ENCODE measurements around the gene NDUFAF3. TPM values are rescaled to one million over a fixed set of nuclear protein-coding genes. Genes with fewer than 3 reads are reported as not detected.

Gene NDUFAF3
- total RNA-seq, 2 experiments from 2014 or later: 124 to 309 TPM

DNA sequence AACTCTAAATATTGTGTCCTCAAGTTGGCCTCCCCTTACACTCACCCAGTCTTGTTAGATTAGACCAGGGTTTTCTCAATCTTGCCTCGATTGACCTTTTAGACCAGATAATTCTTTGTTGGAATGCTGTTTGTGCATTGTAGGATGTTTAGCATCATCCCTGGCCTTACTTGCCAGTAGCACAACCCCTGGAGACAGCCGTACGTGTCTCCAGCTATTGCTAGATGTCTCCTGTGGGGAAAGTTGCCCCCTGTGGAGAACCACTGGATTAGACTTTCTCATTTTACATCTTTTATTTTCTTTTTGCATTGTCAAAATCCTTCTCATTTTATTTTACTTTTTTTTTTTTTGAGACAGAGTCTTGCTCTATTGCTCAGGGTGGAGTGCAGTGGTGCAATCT is 12.5 kb upstream of the NDUFAF3 start:
- intact Hi-C loops (cut with micrococcal nuclease; ENCODE audit: unreplicated experiment): loop anchor here (5.0 kb wide), 1 partner anchor 83 kb away; the partner anchor contains the start of gene QRICH1
- DNase-seq (ENCODE audit: low spot score): no peak
- H2AFZ ChIP-seq (ENCODE audit: low read length): no peak overlapping the region
- ChIA-PET POLR2A (interaction anchor here (0.6 to 3.2 kb wide), 5 partner anchors 12 to 695 kb away, joined by 3 to 42 read pairs (median 3); partner anchors contain the start of gene NDUFAF3), CTCF (ENCODE audit: unreplicated experiment) (no interaction called here)
- H3K36me3 ChIP-seq (ENCODE audit: insufficient read depth, low read length): peaks cover 36% of the 10 kb centered on the region
- no peaks in the 10 kb centered on the region for H3K9me2 ChIP-seq (ENCODE audit: insufficient read depth, low read length)
- peaks cover 21% of the 10 kb centered on the region; the same call in 1 of the 2 replicates for H3K79me2 ChIP-seq (ENCODE audit: insufficient read depth, low read depth, low read length)
- H3K4me2 ChIP-seq (ENCODE audit: low read length): no peak overlapping the region
- no peak for TF ChIP-seq EZH2phosphoT487 (IDR thresholded peaks at IDR 0.05; ENCODE audit: borderline replicate concordance, low read depth, low read length)
- TF ChIP-seq CTCF (conservative IDR thresholded peaks at IDR 0.05; ENCODE audit: low read length): no peak
- H4K20me1 ChIP-seq (ENCODE audit: insufficient read depth, low read length): peaks cover 9% of the 10 kb centered on the region; the same call in 1 of the 2 replicates
- BruUV-seq (replicated peaks): no TSS peak
- no peaks in the 10 kb centered on the region for H3K9me3 ChIP-seq (ENCODE audit: low read length)
- H3K27ac ChIP-seq (ENCODE audit: low read depth, low read length, poor library complexity, severe bottlenecking): no peak overlapping the region
- H3K4me1 ChIP-seq (ENCODE audit: insufficient read depth, low read length, poor library complexity, severe bottlenecking): peaks cover 18% of the 10 kb centered on the region
- H3K4me3 ChIP-seq (ENCODE audit: low read depth, low read length, poor library complexity, severe bottlenecking): no peak overlapping the region

GRCh38 chr3:49012441-49013017 is 9.4 kb upstream of the NDUFAF3 start:
- H3K4me1 ChIP-seq (ENCODE audit: insufficient read depth, low read length, poor library complexity, severe bottlenecking): peaks cover 12% of the 10 kb centered on the region
- POLR2A ChIA-PET: no interaction called here
- H3K79me2 ChIP-seq (ENCODE audit: insufficient read depth, low read depth, low read length): peaks cover 21% of the 10 kb centered on the region; the same call in 1 of the 2 replicates
- CTCF ChIA-PET (ENCODE audit: unreplicated experiment): interaction anchor here (0.6 kb wide), 1 partner anchor 265 kb away, joined by 3 read pairs; no protein-coding TSS in a partner anchor
- H2AFZ ChIP-seq (ENCODE audit: low read length): no peak overlapping the region
- H3K36me3 ChIP-seq (ENCODE audit: insufficient read depth, low read length): peaks cover 61% of the 10 kb centered on the region
- H4K20me1 ChIP-seq (ENCODE audit: insufficient read depth, low read length): peaks cover 9% of the 10 kb centered on the region; the same call in 1 of the 2 replicates
- H3K27ac ChIP-seq (ENCODE audit: low read depth, low read length, poor library complexity, severe bottlenecking): no peak overlapping the region
- TF ChIP-seq CTCF (conservative IDR thresholded peaks at IDR 0.05; ENCODE audit: low read length) (no peak), EZH2phosphoT487 (IDR thresholded peaks at IDR 0.05; ENCODE audit: borderline replicate concordance, low read depth, low read length) (no peak)
- DNase-seq (ENCODE audit: low spot score): no peak
- intact Hi-C loops (cut with micrococcal nuclease; ENCODE audit: unreplicated experiment): no loop called here
- H3K4me2 ChIP-seq (ENCODE audit: low read length): no peak overlapping the region
- no peak overlapping the region for H3K4me3 ChIP-seq (ENCODE audit: low read depth, low read length, poor library complexity, severe bottlenecking)
- BruUV-seq (replicated peaks): no TSS peak
- H3K9me3 ChIP-seq (ENCODE audit: low read length): no peaks in the 10 kb centered on the region
- H3K9me2 ChIP-seq (ENCODE audit: insufficient read depth, low read length): no peaks in the 10 kb centered on the region

GRCh38 chr3:49013113-49013737 is 8.7 kb upstream of the NDUFAF3 start:
- no peak for DNase-seq (ENCODE audit: low spot score)
- Histone ChIP-seq H3K79me2 (ENCODE audit: insufficient read depth, low read depth, low read length) (peaks cover 17% of the 10 kb centered on the region; the same call in 1 of the 2 replicates), H3K4me1 (ENCODE audit: insufficient read depth, low read length, poor library complexity, severe bottlenecking) (peaks cover 15% of the 10 kb centered on the region), H3K9me2 (ENCODE audit: insufficient read depth, low read length) (no peaks in the 10 kb centered on the region), H2AFZ (ENCODE audit: low read length) (no peak overlapping the region), H3K27ac (ENCODE audit: low read depth, low read length, poor library complexity, severe bottlenecking) (no peak overlapping the region), H3K36me3 (ENCODE audit: insufficient read depth, low read length) (peaks cover 61% of the 10 kb centered on the region), H3K4me3 (ENCODE audit: low read depth, low read length, poor library complexity, severe bottlenecking) (no peak overlapping the region), H3K9me3 (ENCODE audit: low read length) (no peaks in the 10 kb centered on the region), H4K20me1 (ENCODE audit: insufficient read depth, low read length) (peaks cover 6% of the 10 kb centered on the region; the same call in 1 of the 2 replicates), H3K4me2 (ENCODE audit: low read length) (no peak overlapping the region)
- ChIA-PET CTCF (ENCODE audit: unreplicated experiment) (interaction anchor here (1.2 kb wide), 1 partner anchor 24 kb away, joined by 7 read pairs; the partner anchor contains the start of gene P4HTM), POLR2A (no interaction called here)
- TF ChIP-seq EZH2phosphoT487 (IDR thresholded peaks at IDR 0.05; ENCODE audit: borderline replicate concordance, low read depth, low read length) (no peak), CTCF (conservative IDR thresholded peaks at IDR 0.05; ENCODE audit: low read length) (no peak)
- intact Hi-C loops (cut with micrococcal nuclease; ENCODE audit: unreplicated experiment): no loop called here
- no TSS peak for BruUV-seq (replicated peaks)
